Colonic mucosa (tissue), 4 donors: ENCODE measurements around the gene LPA. TPM values are rescaled to one million over a fixed set of nuclear protein-coding genes. Genes with fewer than 3 reads are reported as not detected.

ENCODE experiments used
- DNase-seq: peaks from one replicate; pipeline ENCODE4 v3.0.0-alpha.2; 2020
- H3K27ac ChIP-seq: fragments of 200-600 bp; one replicate; pipeline ENCODE4 v1.8.0; 2021
- H3K27me3 ChIP-seq: fragments of 200-600 bp; one replicate; pipeline ENCODE4 v1.8.0; 2021
- H3K36me3 ChIP-seq: fragments of 200-600 bp; one replicate; pipeline ENCODE4 v1.8.0; 2021
- H3K4me1 ChIP-seq: fragments of 200-600 bp; one replicate; pipeline ENCODE4 v1.8.0; 2021; ENCODE audit warnings: mild to moderate bottlenecking
- H3K4me3 ChIP-seq: fragments of 200-600 bp; one replicate; pipeline ENCODE4 v1.8.0; 2021
- H3K9ac ChIP-seq, 2 donors: one replicate each; pipeline ENCODE4 v1.7.0; 2013; ENCODE audit warnings: control low read depth in 2 of 2, low read depth in 2 of 2, low read length in 2 of 2
- H3K9me3 ChIP-seq: fragments of 200-600 bp; one replicate; pipeline ENCODE4 v1.8.0; 2021
- CTCF ChIP-seq: fragments of 200-600 bp; IDR thresholded peaks from one replicate; pipeline ENCODE4 v1.8.0; 2022; ENCODE audit warnings: antibody characterized with exemption, mild to moderate bottlenecking
- intact Hi-C: fragments of 100-400 bp; cut with DNase I; formaldehyde crosslinking; loops from one replicate; pipeline ENCODE4 v1.14.1; 2022
- total RNA-seq, 2 donors: library from RNA; stranded (reverse); fragmentation: NEBNext Ultra II Directional in 1 of 2; extraction: Animal tissue kit (Norgen Biotek cat#: 25700) in 1 of 2; gene quantifications; one replicate each; pipeline ENCODE4 v1.2.1, GENCODE V29; 2021
- donor health status: healthy.
- donor health status: DM: no; HTN: no; CAD: no.
- donor health status: DM: no; HTN: no; CAD: no.

LPA gene
- total RNA-seq, 2 donors from 2014 or later, result 0.15 TPM; not detected in 1

DNA sequence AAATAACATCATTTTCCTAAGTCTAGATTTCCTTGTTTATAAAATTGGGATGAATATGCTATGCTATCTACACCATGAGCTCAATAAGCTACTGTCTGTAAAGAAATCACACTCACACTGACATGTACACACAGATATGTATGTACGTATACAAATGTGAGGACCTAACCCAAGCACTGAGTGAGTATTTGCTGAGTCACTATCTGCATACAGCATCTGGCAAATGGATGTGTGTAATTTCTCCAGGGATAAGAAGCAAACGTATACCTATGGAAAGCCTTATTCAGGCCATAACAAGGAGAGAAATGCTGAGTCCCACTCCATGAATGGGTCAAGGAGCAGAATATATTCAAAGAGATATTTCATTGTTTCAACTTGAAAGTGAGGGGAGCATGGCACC lies 153.9 kb downstream of the LPA start:
- Histone ChIP-seq H3K4me1 (no peaks in the 10 kb centered on the region), H3K36me3 (no peaks in the 10 kb centered on the region), H3K27me3 (no peaks in the 10 kb centered on the region), H3K4me3 (no peak overlapping the region), H3K27ac (no peak overlapping the region), H3K9me3 (no peaks in the 10 kb centered on the region), H3K9ac (no peak overlapping the region)
- intact Hi-C loops, result no loop called here
- TF ChIP-seq CTCF, result no peak
- DNase-seq, result no peak

- intact Hi-C loops, result no loop called here
- Histone ChIP-seq H3K4me3 (no peak overlapping the region), H3K27ac (no peak overlapping the region), H3K36me3 (no peaks in the 10 kb centered on the region), H3K9me3 (no peaks in the 10 kb centered on the region), H3K27me3 (no peaks in the 10 kb centered on the region), H3K9ac (no peak overlapping the region), H3K4me1 (no peaks in the 10 kb centered on the region)
- no peak for DNase-seq
- TF ChIP-seq CTCF, result no peak
Observed at GRCh38 chr6:160509610-160510009, 154.5 kb downstream of the LPA start.

DNA sequence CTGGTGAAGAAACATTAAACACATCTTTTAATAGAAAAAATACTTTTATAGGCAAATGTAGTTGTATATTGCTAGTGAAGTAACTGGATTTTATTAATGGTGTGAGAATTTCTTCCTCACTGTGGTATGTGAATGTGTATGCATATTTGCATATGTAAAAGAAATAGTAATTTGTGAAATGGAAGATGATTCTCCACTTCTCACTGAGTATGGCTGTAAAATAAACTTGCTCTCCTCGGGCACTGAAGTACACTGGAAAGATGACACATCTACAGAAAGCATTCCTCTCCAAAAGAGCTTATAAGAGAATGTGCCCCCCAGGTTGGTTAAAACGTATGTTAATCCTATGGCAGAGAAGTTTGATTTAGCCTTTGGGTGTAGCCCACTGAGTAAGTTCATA lies 155.5 kb downstream of the LPA start:
- Histone ChIP-seq H3K9me3 (no peaks in the 10 kb centered on the region), H3K4me3 (no peak overlapping the region), H3K27me3 (no peaks in the 10 kb centered on the region), H3K36me3 (no peaks in the 10 kb centered on the region), H3K27ac (no peak overlapping the region), H3K4me1 (no peaks in the 10 kb centered on the region), H3K9ac (no peak overlapping the region)
- intact Hi-C loops, result no loop called here
- no peak for DNase-seq
- TF ChIP-seq CTCF, result no peak

- no peak overlapping the region for H3K9ac ChIP-seq
- no peaks in the 10 kb centered on the region for H3K4me1 ChIP-seq
- no peak overlapping the region for H3K27ac ChIP-seq
- no peaks in the 10 kb centered on the region for H3K36me3 ChIP-seq
- no peaks in the 10 kb centered on the region for H3K9me3 ChIP-seq
- no peak for DNase-seq
- TF ChIP-seq CTCF, result no peak
- no peaks in the 10 kb centered on the region for H3K27me3 ChIP-seq
- no peak overlapping the region for H3K4me3 ChIP-seq
- intact Hi-C loops, result no loop called here
Observed at GRCh38 chr6:160507420-160507819, 156.7 kb downstream of the LPA start.

DNA sequence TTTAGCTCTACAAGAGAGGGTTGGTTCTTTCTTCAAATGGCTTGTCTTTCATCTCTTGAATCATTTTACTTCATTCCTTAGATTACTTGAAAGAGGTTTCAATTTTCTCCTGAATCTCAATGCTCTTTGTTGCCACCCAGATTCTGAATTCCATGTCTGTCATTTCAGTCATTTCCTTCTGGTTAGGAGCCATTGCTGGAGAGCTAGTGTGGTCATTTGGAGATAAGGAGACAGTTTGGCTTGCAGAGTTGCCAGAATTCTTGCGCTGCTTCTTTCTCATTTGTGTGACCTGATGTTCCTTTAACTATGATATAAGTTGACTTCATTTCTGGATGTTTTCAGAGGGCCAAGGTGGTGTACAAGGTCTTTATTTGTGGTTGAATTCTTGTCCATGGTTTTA lies 158.1 kb downstream of the LPA start:
- DNase-seq, result no peak
- TF ChIP-seq CTCF, result no peak
- no peaks in the 10 kb centered on the region for H3K36me3 ChIP-seq
- H3K27me3 ChIP-seq, result no peaks in the 10 kb centered on the region
- no peak overlapping the region for H3K27ac ChIP-seq
- intact Hi-C loops, result no loop called here
- H3K4me3 ChIP-seq, result no peak overlapping the region
- H3K4me1 ChIP-seq, result no peaks in the 10 kb centered on the region
- no peak overlapping the region for H3K9ac ChIP-seq
- H3K9me3 ChIP-seq, result no peaks in the 10 kb centered on the region

DNA sequence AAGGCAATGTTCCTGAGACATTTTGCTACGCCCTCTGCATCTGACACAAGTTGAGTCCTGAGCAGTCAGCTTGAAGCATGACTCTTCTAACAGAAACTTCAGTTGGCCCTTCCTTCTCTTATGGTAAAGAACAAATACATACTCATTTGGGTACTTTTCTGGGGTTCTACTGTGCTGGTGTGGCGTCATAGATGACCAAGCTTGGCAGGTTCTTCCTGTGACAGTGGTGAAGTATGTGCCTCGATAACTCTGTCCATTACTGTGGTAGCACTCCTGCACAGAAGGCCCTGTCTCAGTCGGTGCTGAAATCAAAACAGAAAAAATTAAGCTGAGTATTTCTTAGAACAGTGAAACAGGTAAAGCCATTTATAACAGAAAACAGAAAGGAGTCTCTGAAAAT lies 163.4 kb downstream of the LPA start:
- Histone ChIP-seq H3K4me1 (no peaks in the 10 kb centered on the region), H3K36me3 (no peaks in the 10 kb centered on the region), H3K9ac (no peak overlapping the region), H3K27ac (no peak overlapping the region), H3K27me3 (no peaks in the 10 kb centered on the region), H3K9me3 (no peaks in the 10 kb centered on the region), H3K4me3 (no peak overlapping the region)
- no peak for TF ChIP-seq CTCF
- intact Hi-C loops, result no loop called here
- DNase-seq, result no peak
